Peyer's patch (tissue), 4 donors: ENCODE measurements around the gene MAN1C1. TPM values are rescaled to one million over a fixed set of nuclear protein-coding genes. Genes with fewer than 3 reads are reported as not detected.

ENCODE experiments used
- DNase-seq, 3 donors: peaks; one replicate each; pipeline ENCODE4 v3.0.0-alpha.2; 2017 to 2019
- H3K27ac ChIP-seq, 4 donors: fragments of 200-600 bp; sonication (generic); one replicate each; pipeline ENCODE4 v1.5.1; 2016 to 2019
- H3K27me3 ChIP-seq, 2 donors: fragments of 200-600 bp; sonication (generic); one replicate each; pipeline ENCODE4 v1.5.1; 2019
- H3K36me3 ChIP-seq, 3 donors: fragments of 200-600 bp; sonication (generic); one replicate each; pipeline ENCODE4 v1.5.1; 2016 to 2019
- H3K4me1 ChIP-seq, 4 donors: fragments of 200-600 bp; sonication (generic); one replicate each; pipeline ENCODE4 v1.5.1; 2016 to 2019
- H3K4me3 ChIP-seq, 4 donors: fragments of 200-600 bp; sonication (generic); 1 replicate in 3 of 4; 2 replicates in 1 of 4; pipeline ENCODE4 v1.5.1; 2016 to 2019; ENCODE audit warnings: mild to moderate bottlenecking in 1 of 4
- H3K9me3 ChIP-seq, 4 donors: fragments of 200-600 bp; sonication (generic); one replicate each; pipeline ENCODE4 v1.5.1; 2016 to 2019; ENCODE audit warnings: mild to moderate bottlenecking in 1 of 4
- CTCF ChIP-seq, 6 experiments: fragments of 450-650 bp in 4 of 6; fragments of 200-600 bp in 2 of 6; sonication (generic) in 1 of 6; IDR thresholded peaks; one replicate each; pipeline ENCODE4 v1.5.1; 2017 to 2019; ENCODE audit warnings: antibody characterized with exemption in 6 of 6, mild to moderate bottlenecking in 3 of 6, moderate library complexity in 1 of 6
- POLR2A ChIP-seq, 2 donors: fragments of 450-650 bp; IDR thresholded peaks; one replicate each; pipeline ENCODE4 v1.5.1; 2017; ENCODE audit warnings: antibody characterized with exemption in 2 of 2, mild to moderate bottlenecking in 2 of 2, moderate library complexity in 2 of 2
- total RNA-seq, 4 donors: library from RNA; depleted of rRNA; stranded (reverse); fragments of >200 nt; gene quantifications; one replicate each; pipeline ENCODE4 v1.1.0, GENCODE V29; 2016

The MAN1C1 gene
- total RNA-seq, 4 donors from 2014 or later = 2.3 to 10.7 (median 6.7) TPM

- Histone ChIP-seq H3K4me3 (no peak overlapping the region), H3K27me3 (no peaks in the 10 kb centered on the region), H3K4me1 (peaks cover 0 to 14% (median 2%) of the 10 kb centered on the region in 4 donors), H3K27ac (peak overlapping the region; percentile 61 to 91 (median 71)), H3K9me3 (peaks cover 0 to 3% (median 0%) of the 10 kb centered on the region in 4 donors), H3K36me3 (no peaks in the 10 kb centered on the region)
- DNase-seq = peak in 2 of 3 donors; percentile 26 to 83
- TF ChIP-seq POLR2A (IDR thresholded peaks at IDR 0.05) (no peak), CTCF (IDR thresholded peaks at IDR 0.05) (no peak)
These were observed 126.9 kb downstream of the MAN1C1 start for GRCh38 chr1:25743164-25744139.

DNA sequence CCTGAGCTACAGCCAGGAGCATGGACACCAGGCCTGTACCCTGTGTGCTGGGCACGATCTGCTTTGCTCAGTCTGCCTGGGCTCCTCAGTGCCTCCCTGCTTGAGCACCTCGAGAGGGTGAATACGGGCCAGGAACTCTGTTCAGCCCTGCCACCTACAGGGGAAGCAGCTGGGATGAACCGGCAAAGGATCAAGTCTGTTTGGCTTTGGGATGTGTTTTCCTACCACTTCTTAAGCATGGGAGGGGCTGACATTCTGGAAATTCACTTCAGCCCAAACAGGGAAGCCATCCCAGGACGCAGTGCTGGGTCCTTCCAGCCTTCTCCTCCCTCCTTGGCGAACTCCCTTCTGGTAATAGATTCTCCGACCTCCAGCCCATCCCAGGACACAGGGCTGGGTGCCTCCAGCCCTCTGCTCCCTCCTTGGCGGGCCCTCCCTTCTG lies 127.6 kb downstream of the MAN1C1 start:
- Histone ChIP-seq H3K9me3 (no peaks in the 10 kb centered on the region), H3K4me1 (peaks cover 0 to 14% (median 2%) of the 10 kb centered on the region in 4 donors), H3K36me3 (no peaks in the 10 kb centered on the region), H3K4me3 (no peak overlapping the region), H3K27ac (peak overlapping the region; percentile 61 to 91 (median 71)), H3K27me3 (no peaks in the 10 kb centered on the region)
- TF ChIP-seq CTCF (IDR thresholded peaks at IDR 0.05) (peak in 4 of 6 experiments; percentile 9 to 51 (median 44)), POLR2A (IDR thresholded peaks at IDR 0.05) (no peak)
- peak in 2 of 3 donors; percentile 45 to 62 for DNase-seq

GRCh38 chr1:25744636-25745425 lies 128.2 kb downstream of the MAN1C1 start:
- H3K27ac ChIP-seq = peak overlapping the region; percentile 61 to 91 (median 71)
- TF ChIP-seq CTCF (IDR thresholded peaks at IDR 0.05) = no peak
- TF ChIP-seq POLR2A (IDR thresholded peaks at IDR 0.05) = no peak
- peaks cover 0 to 14% (median 2%) of the 10 kb centered on the region in 4 donors for H3K4me1 ChIP-seq
- no peak overlapping the region for H3K4me3 ChIP-seq
- peak in 1 of 3 donors; percentile 1 for DNase-seq
- no peaks in the 10 kb centered on the region for H3K27me3 ChIP-seq
- no peaks in the 10 kb centered on the region for H3K36me3 ChIP-seq
- no peaks in the 10 kb centered on the region for H3K9me3 ChIP-seq

DNA sequence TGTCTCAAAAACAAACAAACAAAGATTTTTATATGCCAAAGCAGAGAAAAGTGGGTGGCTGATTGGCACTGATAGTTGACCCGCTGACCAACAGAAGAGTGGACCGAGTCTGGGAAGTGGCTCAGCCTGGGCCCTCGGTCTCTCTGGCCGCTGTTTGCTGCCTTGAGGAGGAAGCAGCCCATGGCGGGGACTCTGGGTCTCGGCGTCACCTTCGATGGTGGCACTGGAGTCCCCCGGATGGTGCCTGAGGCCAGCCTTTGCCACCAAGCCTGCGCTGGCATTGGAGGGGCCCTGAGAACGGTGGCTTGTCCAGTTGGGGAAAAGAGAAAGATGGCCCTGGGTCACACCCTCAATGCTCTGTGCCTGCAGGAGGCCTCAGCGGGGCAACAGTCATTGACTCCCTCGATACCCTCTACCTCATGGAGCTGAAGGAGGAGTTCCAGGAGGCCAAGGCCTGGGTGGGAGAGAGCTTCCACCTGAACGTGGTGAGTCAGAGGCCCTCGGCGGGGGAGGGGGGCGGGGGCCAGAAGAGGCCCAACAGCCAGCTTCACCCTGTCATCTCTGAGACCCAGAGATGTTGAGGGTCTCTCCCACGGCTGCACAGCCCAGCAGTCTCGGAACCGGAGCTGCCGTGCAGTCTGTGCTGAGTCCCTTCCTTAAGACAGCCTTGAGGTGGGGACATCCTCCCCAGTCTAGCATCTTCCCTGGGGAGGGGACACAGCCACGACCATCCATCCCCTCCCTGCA lies 129.9 kb downstream of the MAN1C1 start:
- TF ChIP-seq POLR2A (IDR thresholded peaks at IDR 0.05) (no peak), CTCF (IDR thresholded peaks at IDR 0.05) (no peak)
- H3K27me3 ChIP-seq = no peaks in the 10 kb centered on the region
- no peak for DNase-seq
- no peak overlapping the region for H3K4me3 ChIP-seq
- H3K36me3 ChIP-seq = no peaks in the 10 kb centered on the region
- no peaks in the 10 kb centered on the region for H3K9me3 ChIP-seq
- peaks cover 0 to 14% (median 2%) of the 10 kb centered on the region in 4 donors for H3K4me1 ChIP-seq
- no peak overlapping the region for H3K27ac ChIP-seq
